ENCODE measurements around the gene TMSB4X. TPM values are rescaled to one million over a fixed set of nuclear protein-coding genes. Genes with fewer than 3 reads are reported as not detected.

TMSB4X gene
- total RNA-seq, 1 experiment from 2014 or later: 2,928 TPM

- intact Hi-C loops (cut with micrococcal nuclease; ENCODE audit: unreplicated experiment) (no loop called here), in situ Hi-C loops (cut with HindIII; ENCODE audit: low pct_unique_long_range_greater_than_20kb, low sequenced_read_pairs) (no loop called here)
- H3K9me3 ChIP-seq (ENCODE audit: control insufficient read depth, insufficient read depth, low read depth, low read length): no peaks in the 10 kb centered on the region
- no peak for DNase-seq (ENCODE audit: low read depth, low spot score)
- no peak for ATAC-seq
- H3K36me3 ChIP-seq (ENCODE audit: control insufficient read depth, insufficient read depth, low read length): no peaks in the 10 kb centered on the region
- no peaks in the 10 kb centered on the region; the same call in 1 of the 2 replicates for H3K4me1 ChIP-seq (ENCODE audit: control insufficient read depth, insufficient read depth, low read length)
- TF ChIP-seq POLR2AphosphoS5 (IDR thresholded peaks at IDR 0.05; ENCODE audit: low read depth, low read length): no peak
- TF ChIP-seq TCF7L2 (IDR thresholded peaks at IDR 0.05; ENCODE audit: low read depth, low read length): no peak
- no peak for TF ChIP-seq CTCF (IDR thresholded peaks at IDR 0.05)
- TF ChIP-seq SIN3A (IDR thresholded peaks at IDR 0.05; ENCODE audit: borderline replicate concordance, insufficient read depth, low read depth, low read length): no peak
- CTCF ChIA-PET: no interaction called here
- no peak overlapping the region for H3K27ac ChIP-seq (ENCODE audit: low read length)
- no TSS peak for BruUV-seq (replicated peaks)
- POLR2A ChIA-PET: interaction anchor here (1.0 kb wide), 1 partner anchor 16 kb away, joined by 3 read pairs; no protein-coding TSS in a partner anchor
- H3K4me3 ChIP-seq (ENCODE audit: low read depth in 2 of 2, low read length in 2 of 2): no peak overlapping the region
- H3K27me3 ChIP-seq (ENCODE audit: control insufficient read depth, insufficient read depth, low read length): no peaks in the 10 kb centered on the region
Measured at GRCh38 chrX:12965131-12965940, 9.6 kb upstream of the TMSB4X start.

- intact Hi-C loops (cut with micrococcal nuclease; ENCODE audit: unreplicated experiment) (no loop called here), in situ Hi-C loops (cut with HindIII; ENCODE audit: low pct_unique_long_range_greater_than_20kb, low sequenced_read_pairs) (no loop called here)
- no TSS peak for BruUV-seq (replicated peaks)
- Histone ChIP-seq H3K4me3 (ENCODE audit: low read depth in 2 of 2, low read length in 2 of 2) (no peak overlapping the region), H3K36me3 (ENCODE audit: control insufficient read depth, insufficient read depth, low read length) (no peaks in the 10 kb centered on the region), H3K27ac (ENCODE audit: low read length) (no peak overlapping the region), H3K4me1 (ENCODE audit: control insufficient read depth, insufficient read depth, low read length) (no peaks in the 10 kb centered on the region; the same call in 1 of the 2 replicates), H3K9me3 (ENCODE audit: control insufficient read depth, insufficient read depth, low read depth, low read length) (no peaks in the 10 kb centered on the region), H3K27me3 (ENCODE audit: control insufficient read depth, insufficient read depth, low read length) (no peaks in the 10 kb centered on the region)
- no peak for DNase-seq (ENCODE audit: low read depth, low spot score)
- CTCF ChIA-PET: no interaction called here
- POLR2A ChIA-PET: no interaction called here
- TF ChIP-seq SIN3A (IDR thresholded peaks at IDR 0.05; ENCODE audit: borderline replicate concordance, insufficient read depth, low read depth, low read length) (no peak), TCF7L2 (IDR thresholded peaks at IDR 0.05; ENCODE audit: low read depth, low read length) (no peak), CTCF (IDR thresholded peaks at IDR 0.05) (no peak), REST (IDR thresholded peaks at IDR 0.05; ENCODE audit: insufficient read depth in 1 of 2, low read depth in 2 of 2, low read length in 1 of 2) (no peak), POLR2AphosphoS5 (IDR thresholded peaks at IDR 0.05; ENCODE audit: low read depth, low read length) (no peak)
- ATAC-seq: no peak
Measured at GRCh38 chrX:12966151-12966550, 8.8 kb upstream of the TMSB4X start.

All from Panc1 (cell line).